OCI-M1 (cell line): ENCODE data around the gene HPX.

ENCODE experiments used
- DNase-seq: peaks from one replicate; lab custom pipeline; 2025; lab: John Stamatoyannopoulos, UW

Gene HPX

DNA sequence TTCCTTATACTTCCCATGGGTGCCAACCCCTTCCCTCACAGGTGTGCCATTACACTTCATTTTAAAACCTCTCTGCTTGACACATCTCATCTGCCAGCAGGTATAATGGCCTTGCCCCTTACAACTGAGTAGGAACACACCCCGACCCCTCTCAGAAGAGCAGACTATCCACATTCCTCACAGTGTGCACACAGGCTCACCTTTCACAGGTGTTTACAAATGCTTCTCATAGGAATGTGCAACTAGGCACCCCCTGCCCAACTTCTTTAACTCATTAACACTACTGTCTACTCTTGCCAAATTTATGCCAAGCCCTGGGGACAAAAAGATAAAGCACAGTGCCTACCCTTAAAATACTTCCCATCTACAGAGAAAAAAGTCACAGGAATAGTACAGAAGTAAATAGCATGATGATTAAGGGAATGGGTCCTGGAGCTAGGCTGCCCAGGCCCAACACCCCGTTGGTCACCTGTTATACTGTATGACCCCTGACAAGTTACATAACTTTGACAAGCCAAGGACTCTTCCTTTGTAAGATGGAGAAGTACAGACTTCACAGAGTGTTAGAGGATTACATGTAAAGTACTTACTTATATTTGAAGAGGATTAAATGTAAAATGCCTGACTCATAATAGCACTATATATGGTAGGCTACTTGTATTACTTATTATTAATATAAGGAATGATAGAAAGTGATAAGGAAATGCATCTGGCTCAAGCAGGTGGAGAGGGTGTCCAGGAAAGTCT, 17.7 kb upstream of the HPX start:
- no peak for DNase-seq

GRCh38 chr11:6457581-6458320, 17.0 kb upstream of the HPX start:
- DNase-seq, result no peak

GRCh38 chr11:6456361-6457073, 15.7 kb upstream of the HPX start:
- DNase-seq, result no peak

DNA sequence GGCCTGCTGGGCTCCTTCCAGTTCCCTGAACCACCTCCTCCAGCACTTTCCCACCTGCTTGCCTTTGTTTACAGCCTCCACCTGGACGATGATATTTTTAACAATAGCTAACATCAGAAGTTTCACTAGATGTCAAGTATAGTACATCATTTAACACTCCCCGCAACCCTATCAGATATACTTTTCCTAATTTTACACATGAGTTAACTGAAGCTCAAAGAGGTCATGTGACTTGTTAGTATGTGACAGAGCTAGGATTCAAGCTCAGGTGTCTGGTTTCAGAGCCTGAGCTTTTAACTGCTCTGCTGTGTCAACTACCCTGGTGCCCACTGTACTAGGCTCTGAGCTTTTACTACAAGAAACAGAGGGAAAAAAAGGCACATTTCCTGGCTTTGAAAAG, 14.3 kb upstream of the HPX start:
- DNase-seq, result no peak

DNA sequence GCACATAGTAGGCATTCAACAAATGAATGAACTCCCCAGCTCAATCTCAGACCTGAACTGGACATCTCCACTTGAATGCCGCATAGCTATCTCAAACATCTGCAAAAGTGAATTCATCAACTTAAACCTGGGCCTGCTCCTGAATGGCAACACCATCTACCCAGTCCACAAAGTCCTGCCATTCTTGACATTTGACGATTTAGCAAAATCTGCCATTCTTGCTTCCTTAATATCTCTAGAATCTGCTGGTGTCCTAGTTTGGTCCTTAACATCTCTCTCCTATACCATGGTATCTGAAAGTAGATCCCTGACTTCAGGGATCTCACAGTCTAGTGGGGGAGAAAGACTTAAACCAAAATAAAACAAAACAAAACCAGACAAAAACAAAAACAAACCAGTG, 12.4 kb upstream of the HPX start:
- DNase-seq, result no peak

GRCh38 chr11:6452219-6452618, 11.4 kb upstream of the HPX start:
- no peak for DNase-seq

GRCh38 chr11:6448574-6448973, 7.8 kb upstream of the HPX start:
- no peak for DNase-seq

DNA sequence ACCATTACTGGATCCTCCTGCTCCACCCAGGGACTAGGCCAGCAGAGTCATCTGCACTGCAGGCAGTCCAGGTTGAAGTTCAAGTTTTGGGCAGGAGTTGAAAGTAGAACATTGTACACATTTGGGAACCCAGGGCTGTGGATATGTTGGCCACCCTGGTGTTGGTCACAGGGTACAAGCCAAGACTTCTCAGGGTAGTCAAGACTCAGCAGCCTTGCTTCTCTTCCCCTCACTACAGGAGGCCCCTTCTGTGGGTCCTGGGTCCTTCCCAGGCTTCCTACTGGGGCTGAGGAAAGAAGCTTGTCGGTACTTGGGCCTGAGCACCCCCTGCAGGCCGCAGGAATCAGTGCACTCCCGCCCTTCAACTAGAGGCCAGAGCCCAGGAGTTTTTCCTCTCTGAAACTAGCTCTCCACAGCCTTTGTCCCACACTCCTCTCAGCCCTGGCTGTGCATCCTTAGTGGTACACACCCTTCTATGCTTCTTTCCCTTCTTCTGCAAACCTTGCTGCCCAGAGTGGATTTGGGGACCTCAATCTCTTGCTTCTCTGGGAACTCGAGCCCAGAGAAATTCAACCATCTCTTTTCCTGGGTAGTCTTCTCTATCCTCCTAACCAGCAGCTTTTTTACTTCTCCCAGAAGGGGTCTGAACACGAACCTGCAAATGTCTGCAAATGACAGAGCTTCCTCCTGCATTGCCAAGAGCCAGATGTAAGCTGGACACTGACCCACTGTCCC, 2.6 kb upstream of the HPX start:
- DNase-seq, result peak; percentile 65

DNA sequence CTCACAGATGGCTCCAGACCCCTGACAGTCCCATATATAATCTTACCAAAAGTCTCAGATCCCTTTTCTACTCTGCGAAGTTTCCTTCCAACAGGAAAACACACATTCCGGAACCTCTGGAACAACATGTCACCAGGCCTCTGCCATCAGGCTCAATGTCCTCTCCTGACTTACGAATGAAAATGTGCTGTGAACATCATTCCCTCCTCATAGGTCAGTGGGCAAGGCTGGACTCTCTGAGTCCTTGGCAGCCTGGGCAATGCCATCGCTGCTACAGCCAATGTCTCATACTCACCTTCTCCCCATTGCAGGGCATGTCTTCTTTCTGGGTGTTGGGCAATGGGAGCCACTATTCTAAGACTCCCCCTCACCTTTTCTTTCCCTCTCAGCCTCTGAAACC, 1.7 kb upstream of the HPX start:
- no peak for DNase-seq

- DNase-seq, result peak; percentile 86
Measured at GRCh38 chr11:6438979-6439571, 1.7 kb downstream of the HPX start.

- DNase-seq, result peak; percentile 11
Measured at GRCh38 chr11:6437993-6438392, 2.8 kb downstream of the HPX start.

DNA sequence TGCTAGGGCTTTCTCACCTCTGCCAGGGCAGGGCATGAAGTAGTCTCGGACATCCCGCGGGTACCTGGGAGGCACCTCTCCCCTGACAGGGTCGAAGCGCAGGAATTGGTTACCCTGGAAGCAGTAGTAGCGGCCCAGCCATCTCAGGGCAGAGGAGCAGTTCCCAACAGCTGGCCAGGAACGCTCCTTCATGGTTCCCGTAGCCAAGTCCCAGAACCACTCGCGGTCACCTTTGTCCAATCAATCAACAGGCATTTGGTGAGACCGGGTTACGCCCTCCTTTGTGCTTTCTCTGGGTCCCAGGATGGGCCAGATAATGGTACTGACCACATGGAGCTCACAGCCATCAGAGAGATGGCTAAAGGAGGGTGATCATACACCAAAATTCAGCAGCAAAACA, 3.4 kb downstream of the HPX start:
- no peak for DNase-seq

GRCh38 chr11:6433998-6434660, 6.7 kb downstream of the HPX start:
- DNase-seq, result no peak

GRCh38 chr11:6431861-6432260, 8.9 kb downstream of the HPX start:
- no peak for DNase-seq

GRCh38 chr11:6427516-6427915, 13.3 kb downstream of the HPX start:
- no peak for DNase-seq

DNA sequence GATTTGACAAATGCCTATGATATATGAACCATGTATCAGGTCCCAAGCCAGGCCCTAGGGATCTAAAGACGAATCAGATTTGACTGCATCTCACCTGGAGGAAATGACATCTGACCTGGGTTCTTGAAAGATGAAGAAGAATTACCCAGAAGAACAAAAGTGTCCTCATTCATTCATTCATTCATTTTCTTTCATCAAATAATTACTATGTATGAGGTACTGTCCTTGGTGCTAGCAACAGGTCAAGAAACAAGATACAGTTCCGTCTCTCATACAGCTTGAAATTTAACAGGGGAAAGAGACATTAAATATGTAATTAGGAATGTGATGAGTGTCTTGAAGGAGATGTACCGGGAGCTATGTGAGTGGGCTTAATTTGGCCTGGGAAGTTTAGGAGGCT, 20.1 kb downstream of the HPX start:
- no peak for DNase-seq

DNA sequence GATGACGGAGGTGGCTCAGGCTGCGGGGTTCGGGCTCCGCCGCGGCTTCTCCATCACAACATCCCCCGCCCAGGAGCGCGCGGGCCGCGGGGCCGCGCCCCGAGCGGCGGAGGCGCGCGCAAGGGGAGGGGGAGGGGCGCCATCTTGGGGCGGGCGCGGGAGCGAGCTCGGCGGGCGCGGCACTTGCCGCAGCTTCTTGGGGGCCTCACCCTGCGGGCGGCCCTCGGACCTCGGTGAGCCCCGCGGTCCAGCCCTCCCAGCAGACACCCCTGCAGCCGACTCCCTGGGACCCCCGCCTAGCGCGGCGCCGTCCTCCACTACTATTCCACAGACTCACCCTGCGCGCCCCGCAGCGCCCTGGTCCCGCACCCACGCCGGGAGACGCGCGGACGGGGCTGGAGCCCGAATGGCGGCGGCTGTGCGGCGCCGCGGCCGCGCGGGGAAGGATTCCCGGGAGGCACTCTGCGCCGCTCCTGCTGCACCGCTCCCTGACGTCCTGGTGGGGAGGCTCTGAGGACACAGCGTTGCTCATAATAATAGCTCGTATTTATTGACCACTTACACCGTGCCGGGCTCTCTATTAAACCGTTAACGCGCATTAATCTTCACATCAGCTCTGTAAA, 21.7 kb downstream of the HPX start, which contains the start of gene APBB1:
TSS of gene APBB1 (minus strand) at position 86 of the 623 bp plus-strand sequence. CDS start 7,747 bp downstream, outside the sequence.
- DNase-seq, result no peak

DNA sequence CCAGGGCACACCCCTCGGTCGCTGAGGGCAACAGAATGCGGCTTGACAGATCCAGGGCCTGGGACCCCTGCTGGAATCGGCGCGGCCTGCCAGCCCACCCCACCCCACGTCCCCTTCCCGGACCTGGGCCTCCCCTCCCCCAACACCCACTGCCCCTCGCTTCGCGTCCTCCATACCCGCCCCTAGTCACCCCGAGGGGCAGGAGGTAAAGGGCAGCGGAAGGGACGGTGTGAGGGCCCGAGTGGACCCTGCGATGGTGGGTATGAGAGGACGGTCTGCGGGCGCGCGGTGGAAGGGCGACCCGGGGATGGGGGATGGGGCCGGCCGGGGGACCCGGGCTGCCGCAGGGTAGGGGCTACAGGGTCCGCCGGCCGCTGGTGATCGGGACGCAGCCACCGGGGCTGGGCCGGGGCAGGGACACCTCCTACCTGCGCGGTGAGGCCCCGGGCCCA, 22.2 kb downstream of the HPX start:
- DNase-seq, result no peak

DNA sequence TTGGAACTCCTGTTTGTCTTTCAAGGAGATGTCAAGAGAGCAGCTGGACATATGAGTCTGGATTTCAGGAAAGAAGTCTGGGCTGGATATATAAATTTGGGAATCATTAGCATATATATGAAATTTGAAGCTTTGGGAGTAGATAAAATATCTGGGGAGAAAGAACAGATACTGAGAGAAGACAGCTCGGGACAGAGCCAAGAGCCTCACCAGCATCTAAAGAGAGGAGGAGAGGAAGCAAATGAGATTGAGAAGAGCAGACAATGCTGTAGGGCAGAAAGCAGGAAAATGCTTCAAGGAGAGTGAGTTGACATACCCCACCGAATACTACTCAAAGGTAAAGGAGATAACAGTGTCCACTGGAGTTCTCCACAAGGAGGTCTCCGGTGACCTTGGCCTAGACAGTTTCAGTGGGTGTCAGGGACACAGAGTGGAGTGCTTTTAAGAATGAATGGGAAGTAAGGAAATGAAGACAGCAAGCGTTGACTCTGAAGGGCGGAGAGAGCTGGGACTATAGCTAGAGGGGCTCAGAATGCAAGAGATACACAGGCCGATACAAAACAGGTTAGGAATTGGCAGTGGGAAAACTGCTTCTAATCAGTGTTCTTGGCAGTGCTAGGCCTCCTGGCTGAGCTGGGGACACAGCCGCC, 22.8 kb downstream of the HPX start:
- DNase-seq, result no peak

- DNase-seq, result no peak
Measured at GRCh38 chr11:6415797-6416196, 25.0 kb downstream of the HPX start.
